SU-DHL-6 (cell line): ENCODE results near the gene RAE1.

Experiments used
- H2AFZ ChIP-seq: fragments of 200-600 bp; sonication (generic); 2 replicates; pipeline ENCODE4 v1.6.1; 2014; ENCODE audit warnings: low read depth, mild to moderate bottlenecking, moderate library complexity, mixed read lengths, antibody characterized with exemption, low read length; ENCODE audit not compliant: severe bottlenecking
- H3F3A ChIP-seq: fragments of 200-600 bp; shearing (Covaris generic); 2 replicates; pipeline ENCODE4 v1.6.0; 2016; ENCODE audit warnings: antibody characterized with exemption, mild to moderate bottlenecking; ENCODE audit not compliant: insufficient read depth
- H3K27ac ChIP-seq: fragments of 200-600 bp; sonication (generic); 2 replicates; pipeline ENCODE4 v1.5.1; 2016; ENCODE audit warnings: low read depth, mild to moderate bottlenecking, low read length, moderate library complexity, mixed read lengths
- H3K27me3 ChIP-seq: fragments of 200-600 bp; sonication (generic), shearing (Covaris generic); 2 replicates; pipeline ENCODE4 v1.6.0; 2014; ENCODE audit warnings: mild to moderate bottlenecking, low read length
- H3K36me3 ChIP-seq: fragments of 200-600 bp; sonication (generic); 2 replicates; pipeline ENCODE4 v1.6.1; 2014; ENCODE audit warnings: mild to moderate bottlenecking, low read length, mixed read lengths
- H3K4me2 ChIP-seq: fragments of 300-600, 200-600 bp; shearing (Covaris generic), sonication (generic); 2 replicates; pipeline ENCODE4 v1.6.0; 2014; ENCODE audit warnings: low read length, low read depth, mild to moderate bottlenecking; ENCODE audit not compliant: poor library complexity, severe bottlenecking
- H3K4me3 ChIP-seq: fragments of 200-600 bp; sonication (generic); 2 replicates; pipeline ENCODE4 v1.5.1; 2014; ENCODE audit warnings: antibody characterized with exemption, low read length, mild to moderate bottlenecking, mixed read lengths; ENCODE audit not compliant: insufficient read depth, poor library complexity, severe bottlenecking
- H3K79me2 ChIP-seq: fragments of 200-600 bp; sonication (generic); 2 replicates; pipeline ENCODE4 v1.6.1; 2014; ENCODE audit warnings: mild to moderate bottlenecking, low read length, moderate library complexity; ENCODE audit not compliant: insufficient read depth
- H3K9ac ChIP-seq: fragments of 200-600 bp; sonication (generic); 2 replicates; pipeline ENCODE4 v1.7.0; 2014; ENCODE audit warnings: mild to moderate bottlenecking, low read length
- H3K9me2 ChIP-seq: fragments of 200-600 bp; sonication (generic); replicated peaks from 2 replicates; pipeline ENCODE4 v1.6.1; 2014; ENCODE audit warnings: low read length; ENCODE audit not compliant: insufficient read depth
- H3K9me3 ChIP-seq: fragments of 200-600 bp; sonication (generic); 2 replicates; pipeline ENCODE4 v1.6.1; 2014; ENCODE audit warnings: low read length, mixed read lengths; ENCODE audit not compliant: insufficient read depth
- H4K20me1 ChIP-seq: fragments of 200-600 bp; sonication (generic); 2 replicates; pipeline ENCODE4 v1.6.1; 2014; ENCODE audit warnings: low read depth, mild to moderate bottlenecking, antibody characterized with exemption, low read length, moderate library complexity, mixed read lengths
- CTCF ChIP-seq: fragments of 200-600 bp; sonication (generic); IDR thresholded peaks from one replicate; pipeline ENCODE4 v1.5.1; 2017; ENCODE audit warnings: antibody characterized with exemption, mild to moderate bottlenecking, low read length, moderate library complexity; ENCODE audit not compliant: insufficient read depth, poor library complexity, severe bottlenecking
- EZH2phosphoT487 ChIP-seq: fragments of 200-600 bp; sonication (generic), shearing (Covaris generic); conservative IDR thresholded peaks from 2 replicates; pipeline ENCODE4 v1.6.1; 2018; ENCODE audit warnings: mild to moderate bottlenecking, antibody characterized with exemption, low read length, moderate library complexity, mixed read lengths

Gene RAE1

GRCh38 chr20:57405236-57406016 is 54.4 kb downstream of the RAE1 start:
- no peak overlapping the region for H3K4me3 ChIP-seq
- H4K20me1 ChIP-seq = peaks cover 17% of the 10 kb centered on the region; the same call in 1 of the 2 replicates
- H3F3A ChIP-seq = peaks cover 20% of the 10 kb centered on the region
- H3K36me3 ChIP-seq = peaks cover 19% of the 10 kb centered on the region
- H3K9me2 ChIP-seq = no peaks in the 10 kb centered on the region
- H3K27me3 ChIP-seq = no peaks in the 10 kb centered on the region
- H3K4me2 ChIP-seq = no peak overlapping the region
- TF ChIP-seq CTCF (no peak), EZH2phosphoT487 (no peak)
- H3K27ac ChIP-seq = no peak overlapping the region
- H3K9ac ChIP-seq = no peak overlapping the region
- no peak overlapping the region for H2AFZ ChIP-seq
- peaks cover 34% of the 10 kb centered on the region for H3K79me2 ChIP-seq
- H3K9me3 ChIP-seq = no peaks in the 10 kb centered on the region

- Histone ChIP-seq H3K79me2 (peaks cover 14% of the 10 kb centered on the region), H2AFZ (no peak overlapping the region), H3K4me3 (no peak overlapping the region), H3K4me2 (no peak overlapping the region), H3F3A (peaks cover 20% of the 10 kb centered on the region), H3K9me3 (no peaks in the 10 kb centered on the region), H3K27me3 (no peaks in the 10 kb centered on the region), H3K9ac (no peak overlapping the region), H3K36me3 (peaks cover 13% of the 10 kb centered on the region; the same call in 1 of the 2 replicates), H3K27ac (no peak overlapping the region), H3K9me2 (no peaks in the 10 kb centered on the region), H4K20me1 (peaks cover 17% of the 10 kb centered on the region; the same call in 1 of the 2 replicates)
- no peak for TF ChIP-seq EZH2phosphoT487
- TF ChIP-seq CTCF = no peak
Observed at GRCh38 chr20:57407541-57407956, 56.5 kb downstream of the RAE1 start.

- H3K4me2 ChIP-seq = no peak overlapping the region
- H3K9me3 ChIP-seq = no peaks in the 10 kb centered on the region
- peaks cover 13% of the 10 kb centered on the region; the same call in 1 of the 2 replicates for H3K36me3 ChIP-seq
- TF ChIP-seq CTCF (no peak), EZH2phosphoT487 (no peak)
- H3K9ac ChIP-seq = no peak overlapping the region
- no peak overlapping the region for H2AFZ ChIP-seq
- peaks cover 17% of the 10 kb centered on the region; the same call in 1 of the 2 replicates for H4K20me1 ChIP-seq
- H3K4me3 ChIP-seq = no peak overlapping the region
- H3K27ac ChIP-seq = no peak overlapping the region
- peaks cover 20% of the 10 kb centered on the region for H3F3A ChIP-seq
- H3K79me2 ChIP-seq = peaks cover 11% of the 10 kb centered on the region
- no peaks in the 10 kb centered on the region for H3K27me3 ChIP-seq
- H3K9me2 ChIP-seq = no peaks in the 10 kb centered on the region
Observed at GRCh38 chr20:57408131-57408530, 57.1 kb downstream of the RAE1 start.
